Bladder microvascular endothelial cell (primary cell): ENCODE data around the gene ZNF726. TPM values are rescaled to one million over a fixed set of nuclear protein-coding genes. Genes with fewer than 3 reads are reported as not detected.

Experiments used
- total RNA-seq: library from RNA; depleted of rRNA; stranded (reverse); fragments of >200 nt; gene quantifications from 2 replicates; pipeline ENCODE4 v1.2.3, GENCODE V29; 2014

ZNF726 gene
- 2.9 and 5.7 TPM in 2 replicates for total RNA-seq

DNA sequence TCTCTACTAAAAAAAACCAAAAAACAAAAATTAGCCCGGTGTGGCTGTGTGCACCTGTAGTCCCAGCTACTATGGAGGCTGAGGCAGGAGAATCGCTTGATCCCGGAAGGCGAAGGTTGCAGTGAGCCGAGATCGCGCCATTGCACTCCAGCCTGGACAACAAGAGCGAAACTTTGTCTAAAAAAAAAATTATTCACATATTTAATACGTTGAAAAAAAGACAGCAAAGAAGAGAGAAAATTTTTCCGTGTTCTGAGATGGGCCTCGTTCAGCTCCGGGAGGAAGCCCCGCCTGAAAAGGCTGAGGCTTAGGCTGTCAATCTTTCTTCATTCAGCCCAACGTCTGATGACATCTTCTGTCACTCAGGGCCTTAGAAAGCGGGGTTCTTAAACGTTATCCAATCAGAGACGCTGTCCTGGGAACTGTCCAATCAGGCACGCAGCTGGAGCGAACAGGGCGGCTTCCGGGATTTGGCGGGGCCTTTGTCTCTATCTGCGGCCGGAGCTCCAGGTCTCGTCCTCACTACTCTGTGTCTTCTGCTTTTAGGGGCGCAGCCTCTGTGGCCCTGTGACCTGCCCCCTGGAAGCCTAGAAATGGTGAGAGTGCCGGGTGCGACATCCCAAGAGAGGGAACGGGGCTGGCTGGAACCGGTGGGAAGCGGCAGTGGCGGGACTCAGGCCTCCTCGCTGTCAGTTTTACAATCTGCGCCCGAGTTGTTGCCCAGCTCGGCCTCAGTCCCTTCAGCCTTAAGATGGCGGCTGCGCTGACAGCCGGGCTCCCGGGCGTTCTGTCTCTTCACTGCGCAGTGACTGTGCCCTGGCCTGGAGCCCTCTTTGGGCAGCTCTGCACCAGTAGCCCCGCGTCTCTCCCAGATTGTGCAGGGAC, at the start of gene ZNF726:
Gene ZNF726 (plus strand): TSS at position 485 of the 885 bp plus-strand sequence. CDS start 109 bp downstream, at position 594.

Other genes with a start within 250 kb of the ZNF726 start
- 5.2 and 13.8 TPM in 2 replicates for gene ZNF675, start 227.7 kb upstream of the ZNF726 start, total RNA-seq
- gene ZNF681, start 156.0 kb upstream of the ZNF726 start, total RNA-seq, result 0.81 and 2.5 TPM in 2 replicates
- 7.6 and 26.1 TPM in 2 replicates for gene ZNF254, start 172.3 kb downstream of the ZNF726 start, total RNA-seq